GM12878 (cell line): ENCODE results near the gene SLAMF9.

Experiments
- CTCF ChIP-seq, 3 experiments: IDR thresholded peaks in 2 of 3; conservative IDR thresholded peaks in 1 of 3; 2 replicates each; pipeline ENCODE4 v1.5.1; 2011; ENCODE audit warnings: low read depth in 3 of 3, low read length in 3 of 3, mild to moderate bottlenecking in 3 of 3, control low read depth in 2 of 3, moderate library complexity in 2 of 3, inconsistent platforms in 1 of 3, mixed read lengths in 1 of 3; ENCODE audit not compliant: control insufficient read depth in 2 of 3, insufficient read depth in 1 of 3; ENCODE audit errors: extremely low read depth in 1 of 3
- EP300 ChIP-seq, 2 experiments: fragments of 150-350 bp in 1 of 2; IDR thresholded peaks; 2 replicates each; pipeline ENCODE4 v1.6.1; 2011 to 2012; ENCODE audit warnings: low read depth in 2 of 2, low read length in 2 of 2, borderline replicate concordance in 1 of 2, improper control_type of control experiment in 1 of 2, inconsistent platforms in 1 of 2; ENCODE audit not compliant: control insufficient read depth in 1 of 2
- FOS ChIP-seq: IDR thresholded peaks from 3 replicates; pipeline ENCODE4 v1.6.1; 2011; ENCODE audit warnings: borderline replicate concordance; ENCODE audit not compliant: insufficient read length; ENCODE audit errors: extremely low read depth
- HDAC6 ChIP-seq: fragments of 200-600 bp; sonication (generic); IDR thresholded peaks from one replicate; pipeline ENCODE4 v1.8.0; 2017; ENCODE audit warnings: antibody characterized with exemption; ENCODE audit not compliant: unreplicated experiment
- KLF5 ChIP-seq: fragments of 450-650 bp; IDR thresholded peaks from 2 replicates; pipeline ENCODE4 v1.6.1; 2014; ENCODE audit warnings: mild to moderate bottlenecking; ENCODE audit not compliant: partially characterized antibody
- NR2F1 ChIP-seq: fragments of 450-650 bp; conservative IDR thresholded peaks from 2 replicates; pipeline ENCODE4 v1.6.1; 2017; ENCODE audit warnings: mild to moderate bottlenecking
- RAD21 ChIP-seq: IDR thresholded peaks from 2 replicates; pipeline ENCODE4 v1.6.1; 2011; ENCODE audit warnings: mild to moderate bottlenecking, low read depth, low read length, moderate library complexity; ENCODE audit not compliant: insufficient read depth
- SP1 ChIP-seq: IDR thresholded peaks from one replicate; pipeline ENCODE4 v1.6.1; 2011; ENCODE audit warnings: low read depth, low read length
- TCF3 ChIP-seq: IDR thresholded peaks from 2 replicates; pipeline ENCODE4 v1.6.1; 2012; ENCODE audit warnings: low read depth, mild to moderate bottlenecking, low read length, borderline replicate concordance; ENCODE audit not compliant: insufficient read depth
- ZNF274 ChIP-seq: IDR thresholded peaks from one replicate; pipeline ENCODE4 v1.8.0; 2011; ENCODE audit not compliant: insufficient read length, insufficient read depth

GRCh38 chr1:159920202-159920601 lies 33.8 kb downstream of the SLAMF9 start:
- TF ChIP-seq FOS, result no peak
- TF ChIP-seq SP1, result no peak
- TF ChIP-seq EP300 (IDR thresholded peaks at IDR 0.05; ENCODE audit: borderline replicate concordance in 1 of 2, control insufficient read depth in 1 of 2, low read depth in 2 of 2, low read length in 2 of 2), result no peak
- TF ChIP-seq RAD21, result no peak
- no peak for TF ChIP-seq NR2F1
- TF ChIP-seq KLF5, result no peak
- TF ChIP-seq CTCF (IDR thresholded peaks at IDR 0.05 in 2 of 3, conservative IDR thresholded peaks at IDR 0.05 in 1 of 3; ENCODE audit: control insufficient read depth in 2 of 3, extremely low read depth in 1 of 3, insufficient read depth in 1 of 3, low read depth in 3 of 3, low read length in 3 of 3), result no peak
- TF ChIP-seq HDAC6, result no peak
- TF ChIP-seq TCF3, result no peak
- no peak for TF ChIP-seq ZNF274
